ENCODE measurements around the gene RELA. TPM values are rescaled to one million over a fixed set of nuclear protein-coding genes. Genes with fewer than 3 reads are reported as not detected.

RELA gene
- total RNA-seq, 1 experiment from 2014 or later, result 19.7 TPM

- no peak for DNase-seq (ENCODE audit: low read depth)
These were observed 49.4 kb downstream of the RELA start for GRCh38 chr11:65613091-65613928.

GRCh38 chr11:65612691-65613090 is 50.0 kb downstream of the RELA start:
- no peak for DNase-seq (ENCODE audit: low read depth)

GRCh38 chr11:65611758-65612603 is 50.7 kb downstream of the RELA start:
- no peak for DNase-seq (ENCODE audit: low read depth)

- DNase-seq (ENCODE audit: low read depth), result no peak
These were observed 51.5 kb downstream of the RELA start for GRCh38 chr11:65611028-65611757.

- no peak for DNase-seq (ENCODE audit: low read depth)
These were observed 52.3 kb downstream of the RELA start for GRCh38 chr11:65610404-65610803.

- DNase-seq (ENCODE audit: low read depth), result no peak
These were observed 53.1 kb downstream of the RELA start for GRCh38 chr11:65609665-65610064.

- no peak for DNase-seq (ENCODE audit: low read depth)
These were observed 53.5 kb downstream of the RELA start for GRCh38 chr11:65609229-65609628.

- no peak for DNase-seq (ENCODE audit: low read depth)
These were observed 54.9 kb downstream of the RELA start for GRCh38 chr11:65607614-65608426.

GRCh38 chr11:65606876-65607613 is 55.7 kb downstream of the RELA start:
- no peak for DNase-seq (ENCODE audit: low read depth)

- no peak for DNase-seq (ENCODE audit: low read depth)
These were observed 58.5 kb downstream of the RELA start for GRCh38 chr11:65604258-65604657.

Other genes starting within 250 kb of the RELA start
- 1.8 and 2.6 TPM in 2 replicates for gene NEAT1, start 240.1 kb downstream of the RELA start, total RNA-seq (2014; rRNA removed; shearing (Covaris generic))
- 452 and 478 TPM in 2 replicates for gene MALAT1, start 163.9 kb downstream of the RELA start, total RNA-seq (2014; rRNA removed; shearing (Covaris generic))
- 69.4 and 84.5 TPM in 2 replicates for gene SCYL1, start 137.8 kb downstream of the RELA start, total RNA-seq (2014; rRNA removed; shearing (Covaris generic))
- 31.0 and 49.4 TPM in 2 replicates for gene LTBP3, start 104.6 kb downstream of the RELA start, total RNA-seq (2014; rRNA removed; shearing (Covaris generic))
- gene ZNRD2, start 92.4 kb downstream of the RELA start, total RNA-seq (2014; rRNA removed; shearing (Covaris generic)), result 77.3 and 117 TPM in 2 replicates
- gene FAM89B, start 90.4 kb downstream of the RELA start, total RNA-seq (2014; rRNA removed; shearing (Covaris generic)), result 23.7 and 30.2 TPM in 2 replicates
- 30.9 and 34.2 TPM in 2 replicates for gene EHBP1L1, start 86.9 kb downstream of the RELA start, total RNA-seq (2014; rRNA removed; shearing (Covaris generic))
- gene KCNK7, start 67.1 kb downstream of the RELA start, total RNA-seq (2014; rRNA removed; shearing (Covaris generic)), result not detected in 2 replicates
- gene MAP3K11, start 48.7 kb downstream of the RELA start, total RNA-seq (2014; rRNA removed; shearing (Covaris generic)), result 16.6 and 22.4 TPM in 2 replicates
- 15.1 and 16.2 TPM in 2 replicates for gene PCNX3, start 47.1 kb downstream of the RELA start, total RNA-seq (2014; rRNA removed; shearing (Covaris generic))
- gene SIPA1, start 24.8 kb downstream of the RELA start, total RNA-seq (2014; rRNA removed; shearing (Covaris generic)), result 11.1 and 12.6 TPM in 2 replicates
- gene KAT5, start 49.3 kb upstream of the RELA start, total RNA-seq (2014; rRNA removed; shearing (Covaris generic)), result 59.4 and 66.9 TPM in 2 replicates
- 61.2 and 80.5 TPM in 2 replicates for gene RNASEH2C, start 57.9 kb upstream of the RELA start, total RNA-seq (2014; rRNA removed; shearing (Covaris generic))
- gene AP5B1, start 118.1 kb upstream of the RELA start, total RNA-seq (2014; rRNA removed; shearing (Covaris generic)), result 10.7 and 13.0 TPM in 2 replicates
- gene OVOL1, start 124.1 kb upstream of the RELA start, total RNA-seq (2014; rRNA removed; shearing (Covaris generic)), result not detected in 2 replicates
- gene SNX32, start 171.0 kb upstream of the RELA start, total RNA-seq (2014; rRNA removed; shearing (Covaris generic)), result 0.39 TPM in 1 of 2 replicates, not detected in the other
- 1,524 and 1,831 TPM in 2 replicates for gene CFL1, start 195.3 kb upstream of the RELA start, total RNA-seq (2014; rRNA removed; shearing (Covaris generic))
- 54.9 and 63.1 TPM in 2 replicates for gene MUS81, start 197.5 kb upstream of the RELA start, total RNA-seq (2014; rRNA removed; shearing (Covaris generic))
- gene EFEMP2, start 209.9 kb upstream of the RELA start, total RNA-seq (2014; rRNA removed; shearing (Covaris generic)), result 7.1 and 7.4 TPM in 2 replicates
- gene CTSW, start 216.9 kb upstream of the RELA start, total RNA-seq (2014; rRNA removed; shearing (Covaris generic)), result 0.11 TPM in 1 of 2 replicates, not detected in the other
- 104 and 124 TPM in 2 replicates for gene FIBP, start 225.6 kb upstream of the RELA start, total RNA-seq (2014; rRNA removed; shearing (Covaris generic))
- 43.7 and 61.0 TPM in 2 replicates for gene CCDC85B, start 227.8 kb upstream of the RELA start, total RNA-seq (2014; rRNA removed; shearing (Covaris generic))
- 54.0 and 59.3 TPM in 2 replicates for gene FOSL1, start 237.5 kb upstream of the RELA start, total RNA-seq (2014; rRNA removed; shearing (Covaris generic))

Data from Daoy (cell line).